DOHH2 (cell line): ENCODE results near the gene AUTS2.

Source experiments
- H3F3A ChIP-seq: fragments of 200-600 bp; sonication (generic), shearing (Covaris generic); 2 replicates; pipeline ENCODE4 v1.6.0; 2016; ENCODE audit warnings: antibody characterized with exemption, mild to moderate bottlenecking; ENCODE audit not compliant: control insufficient read depth, insufficient read depth
- H3K27ac ChIP-seq: fragments of 200-600 bp; sonication (generic); 2 replicates; pipeline ENCODE4 v1.5.1; 2014; ENCODE audit warnings: low read depth, mild to moderate bottlenecking, low read length, moderate library complexity
- H3K27me3 ChIP-seq: fragments of 200-600 bp; sonication (generic); 2 replicates; pipeline ENCODE4 v1.6.1; 2014; ENCODE audit warnings: mild to moderate bottlenecking, low read length, mixed read lengths; ENCODE audit not compliant: control insufficient read depth
- H3K36me3 ChIP-seq: fragments of 200-600 bp; sonication (generic); 2 replicates; pipeline ENCODE4 v1.6.1; 2014; ENCODE audit warnings: mild to moderate bottlenecking, low read length, moderate library complexity, mixed read lengths; ENCODE audit not compliant: control insufficient read depth
- H3K4me1 ChIP-seq: fragments of 200-600 bp; sonication (generic); 2 replicates; pipeline ENCODE4 v1.6.1; 2014; ENCODE audit warnings: mild to moderate bottlenecking, low read length, mixed read lengths; ENCODE audit not compliant: control insufficient read depth
- H3K4me2 ChIP-seq: fragments of 200-600 bp; sonication (generic); 2 replicates; pipeline ENCODE4 v1.6.0; 2014; ENCODE audit warnings: mild to moderate bottlenecking, low read length, moderate library complexity
- H3K4me3 ChIP-seq: fragments of 200-600 bp; sonication (generic); 2 replicates; pipeline ENCODE4 v1.5.1; 2014; ENCODE audit warnings: mild to moderate bottlenecking, low read length, mixed read lengths
- H3K79me2 ChIP-seq: fragments of 200-600 bp; sonication (generic); 2 replicates; pipeline ENCODE4 v1.6.1; 2014; ENCODE audit warnings: mild to moderate bottlenecking, low read length, mixed read lengths; ENCODE audit not compliant: control insufficient read depth
- H3K9me2 ChIP-seq: fragments of 200-600 bp; sonication (generic); replicated peaks from 2 replicates; pipeline ENCODE4 v1.6.1; 2014; ENCODE audit warnings: mild to moderate bottlenecking, low read length, mixed read lengths; ENCODE audit not compliant: control insufficient read depth
- H3K9me3 ChIP-seq: fragments of 200-600 bp; sonication (generic); 2 replicates; pipeline ENCODE4 v1.6.1; 2014; ENCODE audit warnings: antibody characterized with exemption, low read length, mixed read lengths; ENCODE audit not compliant: control insufficient read depth, insufficient read depth
- H4K20me1 ChIP-seq: fragments of 200-600 bp; sonication (generic); 2 replicates; pipeline ENCODE4 v1.6.0; 2014; ENCODE audit warnings: low read depth, mild to moderate bottlenecking, antibody characterized with exemption, low read length, moderate library complexity; ENCODE audit not compliant: control insufficient read depth, insufficient read depth
- CTCF ChIP-seq: fragments of 200-600 bp; sonication (generic); IDR thresholded peaks from one replicate; pipeline ENCODE4 v1.5.1; 2014; ENCODE audit warnings: antibody characterized with exemption, mild to moderate bottlenecking, low read depth, low read length; ENCODE audit not compliant: poor library complexity, severe bottlenecking
- EZH2phosphoT487 ChIP-seq: fragments of 200-600 bp; sonication (generic); IDR thresholded peaks from 2 replicates; pipeline ENCODE4 v1.6.1; 2017; ENCODE audit warnings: borderline replicate concordance, mild to moderate bottlenecking, antibody characterized with exemption, low read length, moderate library complexity, mixed read lengths

Gene AUTS2

GRCh38 chr7:70678621-70679251 lies 1080.5 kb downstream of the AUTS2 start:
- no peaks in the 10 kb centered on the region for H3K27me3 ChIP-seq
- H3K4me3 ChIP-seq, result no peak overlapping the region
- no peaks in the 10 kb centered on the region for H3F3A ChIP-seq
- H3K9me2 ChIP-seq, result no peaks in the 10 kb centered on the region
- no peaks in the 10 kb centered on the region for H3K9me3 ChIP-seq
- no peaks in the 10 kb centered on the region for H3K79me2 ChIP-seq
- no peaks in the 10 kb centered on the region for H3K36me3 ChIP-seq
- H3K4me2 ChIP-seq, result no peak overlapping the region
- no peak overlapping the region for H3K27ac ChIP-seq
- TF ChIP-seq CTCF (no peak), EZH2phosphoT487 (no peak)
- H3K4me1 ChIP-seq, result peaks cover 6% of the 10 kb centered on the region
- H4K20me1 ChIP-seq, result no peaks in the 10 kb centered on the region

- Histone ChIP-seq H4K20me1 (no peaks in the 10 kb centered on the region), H3K27ac (no peak overlapping the region), H3K79me2 (no peaks in the 10 kb centered on the region), H3F3A (no peaks in the 10 kb centered on the region), H3K4me2 (no peak overlapping the region), H3K27me3 (no peaks in the 10 kb centered on the region), H3K36me3 (no peaks in the 10 kb centered on the region), H3K9me3 (no peaks in the 10 kb centered on the region), H3K4me3 (no peak overlapping the region), H3K4me1 (peaks cover 6% of the 10 kb centered on the region), H3K9me2 (no peaks in the 10 kb centered on the region)
- TF ChIP-seq EZH2phosphoT487 (no peak), CTCF (no peak)
Observed at GRCh38 chr7:70679661-70680060, 1081.4 kb downstream of the AUTS2 start.

- Histone ChIP-seq H3K4me3 (no peak overlapping the region), H3F3A (no peaks in the 10 kb centered on the region), H3K27me3 (no peaks in the 10 kb centered on the region), H3K9me3 (no peaks in the 10 kb centered on the region), H3K36me3 (no peaks in the 10 kb centered on the region), H4K20me1 (no peaks in the 10 kb centered on the region), H3K4me2 (no peak overlapping the region), H3K27ac (no peak overlapping the region), H3K9me2 (no peaks in the 10 kb centered on the region), H3K79me2 (no peaks in the 10 kb centered on the region), H3K4me1 (peaks cover 6% of the 10 kb centered on the region)
- TF ChIP-seq EZH2phosphoT487 (no peak), CTCF (no peak)
Observed at GRCh38 chr7:70680306-70680705, 1082.0 kb downstream of the AUTS2 start.
